ENCODE measurements around the gene LTBP4.

DNA sequence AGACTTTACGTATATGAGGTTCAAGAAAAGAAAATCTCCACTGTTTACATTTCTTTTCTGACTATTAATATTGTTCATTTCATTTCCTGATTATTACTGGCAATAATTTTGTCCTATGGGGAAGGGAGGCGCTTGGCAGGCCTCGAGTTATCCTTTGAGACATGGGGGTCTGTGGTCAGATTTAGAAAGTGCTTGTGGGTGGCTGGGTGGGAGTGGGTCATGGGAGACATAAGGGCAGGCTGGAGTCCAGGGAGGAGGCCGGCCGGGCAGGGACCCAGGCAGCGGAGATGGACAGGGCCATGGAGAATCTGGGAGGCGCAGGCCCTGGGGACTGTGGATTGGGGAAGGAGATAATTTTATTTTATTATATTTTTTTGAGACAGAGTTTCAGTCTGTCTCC, 40.1 kb downstream of the LTBP4 start:
- TF ChIP-seq CTCF (optimal IDR thresholded peaks at IDR 0.05 in 1 of 3, IDR thresholded peaks at IDR 0.05 in 1 of 3, conservative IDR thresholded peaks at IDR 0.05 in 1 of 3; ENCODE audit: extremely low read depth in 1 of 3, insufficient read depth in 2 of 3, low read length in 3 of 3), result no peak
- no peak for TF ChIP-seq EZH2 (IDR thresholded peaks at IDR 0.05; ENCODE audit: low read length)
